K562 (cell line): ENCODE results near the gene LDB1. TPM values are rescaled to one million over a fixed set of nuclear protein-coding genes. Genes with fewer than 3 reads are reported as not detected.

ENCODE experiments used
- E2F8 ChIP-seq: fragments of 450-650 bp; IDR thresholded peaks from 2 replicates; pipeline ENCODE4 v1.7.1; 2018; ENCODE audit warnings: mild to moderate bottlenecking, low read depth; ENCODE audit not compliant: partially characterized antibody
- HEY1 ChIP-seq: fragments of 250-450 bp; sonication (Bioruptor Pico); IDR thresholded peaks from 2 replicates; pipeline ENCODE4 v1.5.0; 2020; ENCODE audit warnings: mild to moderate bottlenecking, moderate library complexity, borderline replicate concordance
- PURB ChIP-seq: sonication (generic); formaldehyde crosslinking; IDR thresholded peaks from 2 replicates; pipeline ENCODE4 v1.9.0; 2021; ENCODE audit warnings: low read depth, mild to moderate bottlenecking, missing genetic modification reagents
- SMARCB1 ChIP-seq: IDR thresholded peaks from 2 replicates; pipeline ENCODE4 v1.6.1; 2011; ENCODE audit warnings: improper control_type of control experiment, low read depth; ENCODE audit not compliant: insufficient read length
- ZNF354B ChIP-seq: fragments of 250-450 bp; sonication (Bioruptor Pico); IDR thresholded peaks from 2 replicates; pipeline ENCODE4 v1.4.0; 2020
- ZNF699 ChIP-seq: fragments of 250-450 bp; sonication (Bioruptor Pico); IDR thresholded peaks from 2 replicates; pipeline ENCODE4 v1.8.0; 2021; ENCODE audit warnings: mild to moderate bottlenecking, moderate library complexity; ENCODE audit not compliant: insufficient replicate concordance
- polyA plus RNA-seq, 8 experiments: library from polyadenylated mRNA; depleted of rRNA in 4 of 8; stranded (reverse) in 5 of 8; unstranded in 3 of 8; fragments of >200 nt; fragmentation: Nextera tagmentation in 2 of 8; fragmentation: Illumina TruSeq in 1 of 8; extraction: Ambion mirVana in 2 of 8; extraction: Trizol in 1 of 8; gene quantifications; 2 replicates each; pipeline versions ENCODE4 v1.2.1 to v1.2.3, GENCODE V29; 2011 to 2014; ENCODE audit warnings: inconsistent platforms in 1 of 8, missing spikeins in 1 of 8
- total RNA-seq, 7 experiments: library from RNA; depleted of rRNA in 6 of 7; stranded (reverse); fragments of >200 nt in 6 of 7; fragmentation: Illumina TruSeq in 2 of 7; extraction: Trizol in 2 of 7; gene quantifications; 2 replicates each; pipeline versions ENCODE4 v1.2.1 to v1.2.3, GENCODE V29; 2011 to 2021; ENCODE audit warnings: low replicate concordance in 1 of 7
- TF ChIP-seq, protein P1 (sequence below), 2 experiments: fragments of 450-650 bp; formaldehyde crosslinking in 1 of 2; IDR thresholded peaks; 2 replicates each; pipeline versions ENCODE4 v1.4.0 to v1.6.1; 2014 to 2020; ENCODE audit warnings: mild to moderate bottlenecking in 2 of 2, borderline replicate concordance in 1 of 2, low read depth in 1 of 2

The LDB1 gene
- total and polyA plus RNA-seq, 9 of the 15 experiments (the other 6 are each of a cell fraction or from before 2014, with no cell fraction given): 1.9 to 137 (median 105) TPM

GRCh38 chr10:102152545-102152890, 32.4 kb upstream of the LDB1 start (continued):
- TF ChIP-seq, protein P1, sequence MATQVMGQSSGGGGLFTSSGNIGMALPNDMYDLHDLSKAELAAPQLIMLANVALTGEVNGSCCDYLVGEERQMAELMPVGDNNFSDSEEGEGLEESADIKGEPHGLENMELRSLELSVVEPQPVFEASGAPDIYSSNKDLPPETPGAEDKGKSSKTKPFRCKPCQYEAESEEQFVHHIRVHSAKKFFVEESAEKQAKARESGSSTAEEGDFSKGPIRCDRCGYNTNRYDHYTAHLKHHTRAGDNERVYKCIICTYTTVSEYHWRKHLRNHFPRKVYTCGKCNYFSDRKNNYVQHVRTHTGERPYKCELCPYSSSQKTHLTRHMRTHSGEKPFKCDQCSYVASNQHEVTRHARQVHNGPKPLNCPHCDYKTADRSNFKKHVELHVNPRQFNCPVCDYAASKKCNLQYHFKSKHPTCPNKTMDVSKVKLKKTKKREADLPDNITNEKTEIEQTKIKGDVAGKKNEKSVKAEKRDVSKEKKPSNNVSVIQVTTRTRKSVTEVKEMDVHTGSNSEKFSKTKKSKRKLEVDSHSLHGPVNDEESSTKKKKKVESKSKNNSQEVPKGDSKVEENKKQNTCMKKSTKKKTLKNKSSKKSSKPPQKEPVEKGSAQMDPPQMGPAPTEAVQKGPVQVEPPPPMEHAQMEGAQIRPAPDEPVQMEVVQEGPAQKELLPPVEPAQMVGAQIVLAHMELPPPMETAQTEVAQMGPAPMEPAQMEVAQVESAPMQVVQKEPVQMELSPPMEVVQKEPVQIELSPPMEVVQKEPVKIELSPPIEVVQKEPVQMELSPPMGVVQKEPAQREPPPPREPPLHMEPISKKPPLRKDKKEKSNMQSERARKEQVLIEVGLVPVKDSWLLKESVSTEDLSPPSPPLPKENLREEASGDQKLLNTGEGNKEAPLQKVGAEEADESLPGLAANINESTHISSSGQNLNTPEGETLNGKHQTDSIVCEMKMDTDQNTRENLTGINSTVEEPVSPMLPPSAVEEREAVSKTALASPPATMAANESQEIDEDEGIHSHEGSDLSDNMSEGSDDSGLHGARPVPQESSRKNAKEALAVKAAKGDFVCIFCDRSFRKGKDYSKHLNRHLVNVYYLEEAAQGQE (IDR thresholded peaks at IDR 0.05; ENCODE audit: borderline replicate concordance): no peak
- TF ChIP-seq, protein P1 (CRISPR knock-in tag; IDR thresholded peaks at IDR 0.05; ENCODE audit: low read depth): no peak
- TF ChIP-seq HEY1 (CRISPR knock-in tag) (no peak), ZNF699 (no peak), SMARCB1 (no peak), ZNF354B (CRISPR knock-in tag) (no peak), PURB (CRISPR knock-in tag) (no peak), E2F8 (no peak)
